Inflammatory macrophage treated with lipopolysaccharide for 4 hours (primary cell): ENCODE measurements around the gene SPTB.

Source experiments
- DNase-seq: peaks from one replicate; pipeline ENCODE4 v3.0.0-alpha.2; 2020

Gene SPTB

DNA sequence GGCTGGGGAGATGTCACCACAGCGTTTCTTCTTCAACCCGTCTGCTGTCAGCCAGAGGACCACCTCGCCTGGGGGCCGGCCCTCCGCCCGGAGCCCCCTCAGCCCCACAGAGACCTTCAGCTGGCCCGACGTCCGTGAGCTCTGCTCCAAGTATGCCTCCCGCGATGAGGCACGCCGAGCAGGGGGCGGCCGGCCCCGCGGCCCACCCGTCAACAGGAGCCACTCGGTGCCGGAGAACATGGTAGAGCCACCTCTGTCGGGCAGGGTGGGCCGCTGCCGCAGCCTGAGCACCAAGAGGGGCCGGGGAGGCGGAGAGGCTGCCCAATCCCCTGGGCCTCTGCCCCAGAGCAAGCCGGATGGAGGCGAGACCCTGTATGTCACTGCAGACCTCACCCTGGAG lies 136.6 kb downstream of the SPTB start:
- DNase-seq, result no peak

DNA sequence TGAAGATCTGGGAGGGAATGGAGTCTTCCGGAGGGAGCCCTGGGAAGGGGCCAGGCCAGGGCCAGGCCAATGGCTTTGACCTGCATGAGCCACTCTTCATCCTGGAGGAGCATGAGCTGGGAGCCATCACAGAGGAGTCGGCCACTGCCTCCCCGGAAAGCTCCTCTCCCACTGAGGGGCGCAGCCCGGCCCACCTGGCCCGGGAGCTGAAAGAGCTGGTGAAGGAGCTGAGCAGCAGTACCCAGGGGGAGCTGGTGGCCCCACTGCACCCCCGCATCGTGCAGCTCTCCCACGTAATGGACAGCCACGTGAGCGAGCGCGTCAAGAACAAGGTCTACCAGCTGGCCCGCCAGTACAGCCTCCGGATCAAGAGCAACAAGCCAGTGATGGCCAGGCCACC lies 137.7 kb downstream of the SPTB start:
- no peak for DNase-seq

DNA sequence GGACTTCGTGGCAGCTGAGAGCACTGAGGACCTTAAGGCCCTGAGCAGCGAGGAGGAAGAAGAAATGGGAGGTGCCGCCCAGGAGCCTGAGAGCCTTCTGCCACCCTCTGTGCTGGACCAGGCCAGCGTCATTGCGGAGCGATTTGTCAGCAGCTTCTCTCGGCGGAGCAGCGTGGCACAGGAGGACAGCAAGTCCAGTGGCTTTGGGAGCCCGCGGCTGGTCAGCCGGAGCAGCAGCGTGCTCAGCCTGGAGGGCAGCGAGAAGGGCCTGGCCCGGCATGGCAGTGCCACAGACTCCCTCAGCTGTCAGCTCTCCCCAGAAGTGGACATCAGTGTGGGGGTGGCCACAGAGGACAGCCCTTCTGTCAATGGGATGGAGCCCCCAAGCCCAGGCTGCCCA lies 138.5 kb downstream of the SPTB start:
- DNase-seq, result no peak

DNA sequence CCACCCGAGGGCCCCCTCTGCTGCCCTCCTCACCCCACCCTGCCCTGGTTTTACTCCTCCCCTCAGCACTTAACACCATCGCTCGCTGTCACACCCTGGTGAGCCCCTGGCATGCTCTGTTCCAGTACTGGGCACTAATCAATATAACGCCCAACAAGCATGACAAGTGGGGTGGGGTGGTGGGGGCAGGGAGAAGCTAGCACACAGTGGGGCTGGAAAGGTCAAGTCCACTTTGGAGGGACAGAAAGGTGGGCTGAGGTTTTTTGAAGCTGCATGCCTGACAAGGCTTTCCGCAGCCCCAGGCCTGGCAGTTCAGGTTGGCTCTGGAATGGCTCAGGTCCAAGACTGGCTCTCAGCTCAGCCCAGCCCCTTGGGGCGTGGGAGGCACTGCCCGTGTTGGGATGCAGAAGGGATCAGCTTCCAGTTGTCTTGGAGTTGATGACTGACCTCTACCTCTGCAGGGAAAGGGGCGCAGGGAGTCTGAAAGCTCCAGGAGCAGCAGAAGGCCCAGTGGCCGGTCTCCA lies 141.4 kb downstream of the SPTB start:
- DNase-seq, result no peak

DNA sequence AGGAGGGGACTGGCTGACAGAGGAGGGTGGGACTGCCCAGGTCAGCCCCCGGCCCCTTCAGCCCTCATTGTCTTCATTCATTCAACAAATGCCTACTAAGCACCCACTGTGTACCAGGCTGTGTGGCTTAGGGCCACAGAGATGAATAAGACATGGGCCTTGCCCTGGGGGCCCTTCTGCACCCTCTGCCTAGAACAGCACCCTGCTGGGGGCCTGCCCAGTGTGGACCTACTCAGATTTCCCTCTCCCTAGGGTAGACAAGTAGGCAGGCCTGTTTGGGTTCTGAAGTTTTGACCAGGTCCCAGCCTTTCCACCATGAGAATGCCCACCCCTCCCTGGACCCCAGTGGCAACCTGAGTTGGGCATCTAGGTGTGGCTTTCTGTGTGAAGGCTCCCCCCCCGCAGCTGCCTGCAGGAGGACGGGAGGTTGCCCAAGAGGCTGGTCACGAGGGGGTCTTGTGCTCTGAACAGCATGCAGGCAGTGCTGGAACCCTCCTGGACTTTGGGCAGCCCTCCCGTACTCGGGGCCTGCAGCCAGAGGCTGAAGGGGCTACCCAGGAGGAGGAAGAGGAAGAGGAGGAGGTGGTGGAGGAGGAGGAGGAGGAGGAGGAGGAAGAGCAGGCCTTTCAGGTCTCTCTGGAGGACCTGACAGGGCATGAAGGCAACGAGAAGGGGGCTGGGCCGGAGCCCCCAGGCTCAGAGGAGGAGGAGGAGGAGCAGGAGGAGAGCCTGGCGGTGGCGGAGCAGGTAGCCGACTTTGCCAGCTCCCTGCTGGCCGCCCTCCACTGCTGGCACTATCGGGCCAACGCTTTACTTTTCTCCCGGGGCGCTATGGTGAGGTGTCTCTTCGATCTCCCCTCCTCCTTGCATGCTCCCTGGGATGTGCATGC lies 142.1 kb downstream of the SPTB start:
- DNase-seq, result no peak

DNA sequence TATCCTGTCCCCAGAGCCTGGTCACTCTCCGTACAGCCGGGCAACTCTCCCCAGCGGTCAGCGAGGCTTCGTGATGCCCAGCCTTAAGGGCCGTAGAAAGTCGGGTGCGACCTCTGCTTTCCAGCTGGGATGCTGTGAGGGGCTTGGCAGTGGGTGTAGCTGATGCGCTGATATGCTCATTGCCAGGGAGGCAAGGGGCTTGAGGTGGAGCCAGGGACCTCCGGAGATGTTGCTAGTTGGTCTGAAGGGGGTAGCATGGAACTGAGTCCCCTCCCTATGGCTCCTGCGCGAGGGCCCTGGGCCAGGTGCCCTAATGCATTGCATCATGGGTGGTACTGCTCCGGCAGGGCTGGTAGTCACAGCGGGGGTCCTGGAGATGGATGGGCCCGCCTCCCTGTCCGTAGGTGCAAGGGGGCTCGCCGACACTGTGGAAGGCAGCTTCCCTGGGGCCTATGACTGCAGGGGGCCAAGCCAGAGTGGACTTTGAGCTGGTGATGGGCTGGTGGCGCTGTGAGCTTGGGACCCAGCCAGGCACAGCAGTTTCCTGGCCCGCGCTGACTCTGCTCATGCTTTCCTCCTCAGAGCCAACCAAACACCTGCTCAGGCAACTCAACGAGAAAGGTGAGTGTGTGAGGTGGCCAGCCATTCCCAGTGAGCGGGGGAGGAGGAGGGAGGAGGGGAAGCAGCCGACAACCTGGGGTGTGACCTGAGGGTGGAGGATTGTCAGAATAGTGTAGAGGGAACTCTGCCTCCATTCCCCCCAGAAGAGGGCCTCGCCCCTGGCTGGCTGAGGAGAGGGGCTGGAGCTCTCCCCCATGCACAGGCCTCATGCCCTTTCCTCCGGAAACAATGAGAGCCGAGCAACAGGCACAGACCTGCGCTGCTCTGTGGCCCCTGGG lies 143.2 kb downstream of the SPTB start:
- no peak for DNase-seq

DNA sequence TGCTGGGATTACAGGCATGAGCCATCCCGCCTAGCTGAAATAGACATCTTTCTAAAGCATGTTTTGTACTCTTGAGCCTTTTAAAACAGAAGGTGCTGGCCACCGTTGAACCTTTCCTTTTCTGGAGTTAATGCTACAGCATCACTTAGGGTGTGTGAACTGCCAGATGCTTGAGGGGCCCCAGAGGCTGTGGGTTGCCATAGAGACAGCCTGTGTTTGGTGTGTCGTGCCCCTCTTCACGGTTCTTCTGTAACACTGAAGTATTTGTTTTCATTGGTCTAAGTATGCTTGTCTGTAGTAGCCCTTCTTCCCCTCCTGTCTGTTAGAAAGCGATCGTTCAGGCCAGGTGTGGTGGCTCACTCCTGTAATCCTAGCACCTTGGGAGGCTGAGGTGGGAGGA lies 144.7 kb downstream of the SPTB start:
- DNase-seq, result no peak

DNA sequence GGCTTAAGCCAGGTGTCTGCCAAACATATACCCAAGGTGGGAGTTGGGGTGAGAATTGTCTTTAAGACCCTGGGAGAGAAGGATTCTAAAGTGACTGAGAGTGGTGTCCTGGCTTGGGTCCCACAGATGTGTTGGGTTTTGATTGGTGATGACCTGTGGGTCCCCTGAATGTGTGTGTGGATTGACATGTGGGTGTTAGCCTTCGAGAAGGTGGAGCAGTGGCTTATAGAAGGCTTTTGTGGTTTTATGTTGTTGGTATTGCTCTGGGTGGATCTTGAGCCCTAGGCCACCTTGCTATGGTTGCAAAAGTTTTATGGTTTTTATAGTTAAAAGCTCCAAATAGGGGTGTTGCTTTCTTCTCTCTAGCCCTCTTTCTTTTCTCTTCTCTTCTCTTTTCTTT lies 145.8 kb downstream of the SPTB start:
- no peak for DNase-seq

DNA sequence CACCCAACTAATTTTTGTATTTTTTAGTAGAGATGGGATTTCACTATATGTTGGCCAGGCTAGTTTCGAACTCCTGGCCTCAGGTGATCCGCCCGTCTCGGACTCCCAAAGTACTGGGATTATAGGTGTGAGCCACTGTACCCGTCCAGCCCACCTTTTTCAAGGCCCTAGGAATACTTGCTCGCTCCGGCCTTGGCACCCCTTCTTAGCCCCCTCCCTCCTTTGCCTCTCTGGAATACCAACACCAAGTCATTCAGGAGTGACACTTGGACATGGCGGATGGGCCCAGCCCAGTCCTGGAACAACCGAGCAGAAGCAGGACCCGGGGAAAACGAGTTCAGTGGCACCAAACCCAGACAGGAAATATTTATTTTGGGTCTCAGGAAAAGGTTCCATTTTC lies 146.4 kb downstream of the SPTB start:
- no peak for DNase-seq

DNA sequence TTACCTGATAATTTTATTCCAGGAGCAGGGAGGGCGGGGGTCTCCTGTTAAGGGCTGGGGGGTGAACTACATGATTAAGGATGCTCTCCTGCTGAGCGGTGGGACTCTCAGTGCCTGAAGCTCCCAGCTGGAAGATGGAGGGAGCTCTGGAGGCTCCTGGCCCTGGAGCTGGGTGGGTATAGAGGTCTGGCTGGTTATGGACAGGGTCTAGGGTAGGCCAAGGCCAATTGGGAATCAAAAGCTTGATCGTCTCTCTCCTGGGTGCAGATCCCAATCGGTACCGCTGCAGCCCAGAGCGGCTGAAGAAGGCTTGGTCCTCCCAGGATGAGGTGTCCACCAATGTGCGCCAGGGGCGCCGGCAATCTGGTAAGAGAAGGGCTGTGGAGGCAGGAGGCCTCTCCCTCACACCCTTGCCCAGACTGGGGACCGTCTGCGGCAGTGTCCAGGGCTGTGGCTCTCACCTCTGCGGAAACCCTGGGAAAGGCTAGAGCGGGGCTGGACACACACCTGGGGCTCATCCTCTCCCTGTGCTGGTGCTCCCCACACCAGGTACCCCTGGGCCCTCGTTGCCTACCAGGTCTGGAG lies 147.1 kb downstream of the SPTB start:
- no peak for DNase-seq

DNA sequence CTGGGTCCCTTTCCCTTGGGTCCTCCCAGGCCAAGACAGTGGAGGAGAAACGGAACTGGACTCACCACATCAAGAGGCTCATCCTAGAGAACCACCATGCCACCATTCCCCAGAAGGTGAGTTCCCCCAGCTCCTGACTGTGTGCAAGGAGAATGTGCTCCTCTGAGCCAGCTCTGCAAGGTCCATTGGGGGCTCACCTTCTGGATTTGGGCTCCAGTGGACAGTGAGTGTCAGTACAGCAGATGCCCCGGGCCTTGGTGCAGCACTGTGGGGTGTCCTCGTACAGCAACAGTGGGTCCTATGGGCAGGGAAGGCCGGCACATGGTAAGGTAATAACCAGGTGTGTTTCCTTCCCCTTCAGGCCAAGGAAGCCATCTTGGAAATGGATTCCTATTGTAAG lies 147.6 kb downstream of the SPTB start:
- DNase-seq, result no peak

DNA sequence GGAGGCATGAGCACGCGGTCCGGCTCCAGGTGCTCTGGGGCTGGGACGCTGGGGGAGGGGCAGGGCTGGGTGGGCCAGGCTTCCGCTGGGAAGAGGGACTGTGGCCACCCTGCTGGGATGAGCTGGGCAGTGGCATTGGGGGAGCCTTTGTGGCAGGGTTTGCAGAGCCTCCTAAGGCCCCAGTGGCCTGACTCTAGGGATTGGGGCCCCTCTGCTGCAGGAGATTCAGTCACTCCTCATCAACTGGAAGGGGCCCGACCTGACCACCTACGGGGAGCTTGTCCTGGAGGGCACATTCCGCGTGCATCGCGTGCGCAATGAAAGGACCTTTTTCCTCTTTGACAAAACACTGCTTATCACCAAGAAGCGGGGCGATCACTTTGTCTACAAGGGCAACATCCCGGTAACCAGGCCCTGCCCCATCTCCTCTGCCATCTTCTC lies 148.5 kb downstream of the SPTB start:
- no peak for DNase-seq

DNA sequence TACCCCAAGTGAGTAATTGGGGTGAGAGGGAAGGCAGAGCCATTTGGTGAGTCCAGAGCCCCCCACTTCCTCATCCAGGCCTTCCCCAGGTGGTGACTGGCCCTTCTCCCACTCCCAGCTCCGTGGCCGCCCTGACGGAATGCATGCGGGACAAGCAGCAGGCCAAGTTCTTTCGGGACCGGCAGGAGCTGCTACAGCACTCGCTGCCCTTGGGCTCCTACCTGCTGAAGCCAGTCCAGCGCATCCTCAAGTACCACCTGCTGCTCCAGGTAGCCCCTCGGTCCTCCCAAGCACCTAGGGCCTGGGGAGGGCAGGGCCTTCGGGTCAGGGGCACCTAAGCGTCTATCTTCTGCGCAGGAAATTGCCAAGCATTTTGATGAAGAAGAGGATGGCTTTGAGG lies 149.0 kb downstream of the SPTB start:
- DNase-seq, result no peak

DNA sequence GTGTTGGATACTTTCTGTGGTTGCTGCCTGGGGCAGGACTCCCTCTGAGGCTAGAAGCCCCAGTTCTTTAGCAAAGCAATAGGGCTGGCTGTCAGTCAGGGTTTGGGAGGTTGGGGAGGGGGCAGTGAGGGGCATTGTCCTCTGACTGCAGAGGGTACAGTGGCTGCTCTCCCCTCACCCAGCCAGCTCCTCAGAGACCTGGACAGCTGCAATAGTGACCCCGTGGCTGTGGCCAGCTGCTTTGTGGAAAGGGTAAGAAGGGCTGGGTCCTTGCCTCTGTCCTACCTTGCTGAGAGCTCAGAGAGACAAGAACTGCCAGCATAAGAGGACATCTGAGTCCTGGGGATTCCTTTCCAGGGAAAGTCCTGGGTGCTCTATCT lies 149.7 kb downstream of the SPTB start:
- no peak for DNase-seq

DNA sequence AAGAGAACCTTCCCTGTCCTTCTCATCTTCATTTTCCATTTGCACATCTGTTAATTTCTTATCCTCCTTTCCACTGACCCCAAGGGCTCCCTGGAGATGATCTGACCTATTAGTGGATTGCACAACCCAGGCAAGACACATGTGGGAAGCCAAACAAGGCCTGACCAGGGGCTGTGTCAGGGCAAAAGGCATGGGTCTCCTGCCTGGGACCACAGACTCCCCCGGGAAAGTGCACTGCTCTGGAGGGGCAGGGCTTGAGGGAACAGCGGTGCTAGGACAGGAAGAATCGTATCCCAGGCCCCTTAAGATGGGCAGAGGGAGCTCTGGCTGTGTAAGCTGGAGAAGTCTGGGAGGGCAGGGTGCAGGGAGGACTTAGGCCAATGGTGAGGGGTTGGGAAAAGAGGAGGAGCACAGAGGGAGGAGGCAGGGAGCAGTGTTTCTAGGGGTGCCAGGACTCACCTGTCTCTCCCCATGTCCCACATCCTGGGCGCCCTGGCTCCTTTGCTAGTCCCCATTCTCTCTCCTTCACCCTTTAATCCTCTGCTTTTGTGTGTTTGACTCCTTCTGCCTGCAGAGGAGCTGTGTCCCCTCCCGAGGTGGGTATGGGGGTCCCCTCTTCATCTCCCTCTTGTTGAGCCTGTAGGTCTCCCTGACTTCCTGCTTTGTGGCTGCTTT lies 150.2 kb downstream of the SPTB start:
- DNase-seq, result no peak

DNA sequence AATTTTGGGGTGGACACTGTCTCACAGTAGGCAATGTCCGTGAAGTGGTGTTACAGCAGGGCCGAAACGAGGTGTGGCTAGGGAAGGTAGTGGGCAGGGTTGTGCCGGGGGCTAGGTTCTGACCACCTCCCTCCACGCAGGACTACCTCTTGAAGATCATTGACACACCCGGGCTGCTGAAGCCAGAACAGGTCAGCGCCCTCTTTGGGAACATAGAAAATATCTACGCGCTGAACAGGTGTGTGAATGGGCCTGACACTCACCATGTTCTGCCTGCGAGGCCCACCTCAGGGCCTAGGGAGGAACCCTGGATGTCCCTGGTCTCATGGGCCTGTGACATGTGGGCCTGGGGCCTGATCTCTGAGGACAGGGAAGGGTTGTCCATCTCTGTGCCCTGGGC lies 150.9 kb downstream of the SPTB start:
- no peak for DNase-seq

DNA sequence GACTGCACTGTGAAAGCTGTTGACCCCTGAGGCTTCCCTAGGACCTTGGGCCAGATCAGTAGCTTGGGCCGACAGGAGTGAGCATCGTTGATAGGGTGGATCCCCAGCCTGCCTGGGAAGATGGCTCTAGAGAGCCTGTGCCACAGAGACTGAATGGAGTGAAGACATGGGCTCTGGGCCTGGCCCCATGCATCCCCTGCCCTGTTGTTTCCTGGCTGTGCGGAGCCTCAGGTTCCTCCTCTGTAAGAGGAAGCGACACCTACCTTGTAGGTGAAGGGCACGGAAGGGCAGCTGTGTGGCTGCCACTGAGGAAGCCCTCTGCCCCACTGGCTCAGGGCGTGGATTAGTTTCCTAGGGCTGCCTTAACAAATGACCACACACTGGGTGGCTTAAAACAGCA lies 151.6 kb downstream of the SPTB start:
- DNase-seq, result no peak

DNA sequence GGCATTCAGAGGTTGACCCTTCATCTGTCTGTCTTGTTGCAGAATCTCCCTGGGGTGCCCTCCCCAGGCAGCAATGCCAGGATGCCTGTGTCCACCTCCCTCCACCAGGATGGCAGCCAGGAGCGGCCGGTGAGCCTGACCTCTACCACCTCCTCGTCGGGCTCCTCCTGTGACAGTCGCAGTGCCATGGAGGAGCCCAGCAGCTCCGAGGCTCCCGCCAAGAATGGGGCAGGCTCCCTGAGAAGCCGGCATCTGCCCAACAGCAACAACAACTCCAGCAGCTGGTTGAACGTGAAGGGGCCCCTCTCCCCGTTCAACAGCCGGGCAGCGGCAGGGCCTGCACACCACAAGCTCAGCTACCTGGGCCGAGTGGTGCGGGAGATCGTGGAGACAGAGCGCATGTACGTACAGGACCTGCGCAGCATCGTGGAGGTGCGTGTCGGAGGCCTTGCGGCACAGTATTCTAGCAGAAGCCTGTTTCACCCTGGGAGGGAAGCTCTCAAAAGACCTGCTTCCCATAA lies 152.1 kb downstream of the SPTB start:
- no peak for DNase-seq

DNA sequence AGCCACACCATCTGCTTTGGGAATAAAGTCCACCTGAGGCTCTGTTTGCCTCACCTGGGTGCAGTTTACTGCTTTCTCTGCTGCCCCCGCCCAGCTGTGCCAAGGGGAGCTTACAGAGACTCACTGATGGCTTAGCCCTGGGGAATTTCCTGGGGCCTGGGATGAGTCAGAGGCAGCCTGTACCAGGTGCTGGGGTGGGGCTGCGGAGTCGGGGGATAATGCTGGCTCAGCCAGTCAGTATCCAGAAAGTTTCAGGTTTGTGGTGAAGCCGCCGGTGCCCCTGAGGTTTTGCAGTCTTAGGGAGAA lies 153.2 kb downstream of the SPTB start:
- DNase-seq, result no peak

DNA sequence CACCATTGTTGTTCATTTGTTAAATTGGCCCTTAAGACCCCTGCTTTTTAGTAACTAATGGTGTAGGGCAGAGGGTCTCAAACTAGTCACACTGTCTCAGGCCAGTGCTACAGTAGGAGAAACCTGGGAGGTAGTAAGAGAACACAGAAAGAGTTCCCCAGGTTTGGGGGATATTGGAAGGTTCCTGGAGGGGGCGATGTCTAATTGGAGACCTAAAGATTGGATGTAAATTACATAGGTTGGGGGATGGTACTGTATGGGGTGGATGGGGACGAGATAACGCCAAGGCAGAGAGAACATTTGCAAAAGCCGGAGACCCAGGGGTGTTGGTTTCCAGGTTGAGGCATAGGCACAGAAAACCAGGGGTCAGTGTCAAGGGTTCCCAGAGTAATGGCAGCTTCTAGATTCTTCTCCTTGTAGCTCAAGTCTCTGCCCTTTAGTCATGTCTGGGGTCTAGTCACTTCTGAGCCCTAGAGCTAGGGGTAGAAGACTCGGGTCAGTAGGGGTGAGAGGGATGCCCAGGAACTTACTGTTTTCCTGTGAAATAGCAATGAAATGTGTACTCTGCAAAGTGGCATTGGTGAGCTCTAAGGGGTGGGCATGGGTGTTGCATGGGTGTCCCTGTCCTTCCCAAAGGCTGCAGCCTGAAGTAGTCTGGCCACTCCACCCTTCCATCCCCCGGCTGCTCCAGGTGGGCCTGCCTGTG lies 153.7 kb downstream of the SPTB start:
- no peak for DNase-seq

DNA sequence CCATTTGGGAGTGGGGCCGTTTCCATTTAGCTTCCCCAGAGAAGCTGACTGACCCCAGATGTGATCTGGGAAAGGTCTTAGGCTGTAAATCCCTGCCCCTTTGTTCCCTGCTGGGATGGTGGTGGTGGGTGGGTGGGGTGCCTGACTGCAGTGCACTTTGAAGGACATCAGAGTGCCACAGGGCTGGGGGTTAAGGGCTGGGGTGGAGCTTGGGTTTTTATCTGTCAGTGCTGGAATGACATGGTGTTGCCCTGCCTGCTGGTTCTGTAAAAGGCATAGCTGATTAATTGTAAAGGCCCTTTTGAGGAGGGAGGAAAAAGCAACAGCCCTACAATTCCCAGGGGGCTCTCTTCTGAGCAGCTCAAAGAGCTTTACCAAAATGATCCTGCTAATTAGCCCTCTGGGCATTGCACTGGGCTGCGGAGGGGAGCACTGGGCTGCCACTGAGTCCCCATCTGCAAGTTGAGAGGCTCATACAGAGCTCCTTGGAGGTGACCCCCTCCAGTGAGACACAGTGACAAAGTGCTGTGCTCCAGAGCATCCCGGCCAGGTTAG lies 154.4 kb downstream of the SPTB start:
- DNase-seq, result no peak

DNA sequence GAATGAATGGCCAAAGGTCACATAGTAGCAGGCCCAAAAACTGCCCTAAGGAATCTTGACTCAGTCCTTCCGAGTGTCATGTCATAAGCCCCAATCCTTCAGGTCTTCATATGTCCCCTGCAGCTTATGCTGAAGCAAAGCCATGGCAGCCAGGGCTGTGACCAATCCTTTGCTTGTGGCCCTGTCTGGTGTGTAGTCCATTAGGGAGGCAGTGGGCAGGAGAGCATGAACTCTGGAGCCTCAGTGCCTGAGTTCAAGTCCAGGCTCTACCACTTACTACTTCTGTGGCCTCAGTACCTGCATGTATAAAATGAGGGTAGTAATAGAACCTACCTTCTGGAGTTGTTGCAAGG lies 155.2 kb downstream of the SPTB start:
- no peak for DNase-seq
